Measurements from ENCODE around the gene REXO4.
"Not testable (repeated sequence)": the region's sequence is repeated elsewhere in the genome, so short reads cannot be mapped to it uniquely, and the experiment has no call there.

Gene REXO4

GRCh38 chr9:133419005-133419404 lies 1.2 kb upstream of the REXO4 start:
- DNase-seq, result no peak

- no peak for DNase-seq
Observed at GRCh38 chr9:133415170-133415569, 2.6 kb downstream of the REXO4 start.

- no peak for DNase-seq
Observed at GRCh38 chr9:133408042-133408441, 9.8 kb downstream of the REXO4 start.

GRCh38 chr9:133406480-133407307 lies 11.1 kb downstream of the REXO4 start:
- peak; percentile 90 for DNase-seq

- no peak for DNase-seq
Observed at GRCh38 chr9:133405508-133406438, 12.0 kb downstream of the REXO4 start.

- no peak for DNase-seq
Observed at GRCh38 chr9:133404454-133405002, 13.3 kb downstream of the REXO4 start.

GRCh38 chr9:133403766-133404453 lies 13.9 kb downstream of the REXO4 start:
- peak; percentile 55 for DNase-seq

GRCh38 chr9:133402689-133403088 lies 15.1 kb downstream of the REXO4 start:
- no peak for DNase-seq

- DNase-seq, result no peak
Observed at GRCh38 chr9:133401588-133401987, 16.2 kb downstream of the REXO4 start.

GRCh38 chr9:133400292-133400691 lies 17.5 kb downstream of the REXO4 start:
- DNase-seq, result no peak

GRCh38 chr9:133397895-133398294 lies 19.9 kb downstream of the REXO4 start:
- no peak for DNase-seq

- no peak for DNase-seq
Observed at GRCh38 chr9:133397370-133397769, 20.4 kb downstream of the REXO4 start.

GRCh38 chr9:133396952-133397351 lies 20.9 kb downstream of the REXO4 start:
- DNase-seq, result no peak

GRCh38 chr9:133394687-133395271 lies 23.0 kb downstream of the REXO4 start:
- no peak for DNase-seq

- no peak for DNase-seq
Observed at GRCh38 chr9:133393399-133393798, 24.4 kb downstream of the REXO4 start.

GRCh38 chr9:133392308-133392707 lies 25.5 kb downstream of the REXO4 start:
- not testable (repeated sequence) for DNase-seq

- DNase-seq, result not testable (repeated sequence)
Observed at GRCh38 chr9:133391449-133391848, 26.4 kb downstream of the REXO4 start.

GRCh38 chr9:133390713-133391112 lies 27.1 kb downstream of the REXO4 start:
- DNase-seq, result no peak

GRCh38 chr9:133389562-133389961 lies 28.2 kb downstream of the REXO4 start:
- no peak for DNase-seq

- no peak for DNase-seq
Observed at GRCh38 chr9:133389025-133389557, 28.7 kb downstream of the REXO4 start.

- DNase-seq, result no peak
Observed at GRCh38 chr9:133387680-133388079, 30.1 kb downstream of the REXO4 start.

GRCh38 chr9:133386338-133386737 lies 31.5 kb downstream of the REXO4 start:
- DNase-seq, result no peak
